GM18867 (cell line): ENCODE results near the gene BOD1L2.

ENCODE experiments used
- ATAC-seq: cut with Tn5 transposase; IDR thresholded peaks from one replicate; pipeline ENCODE4 v1.9.1; 2021; ENCODE audit warnings: mild to moderate bottlenecking, moderate library complexity; ENCODE audit not compliant: unreplicated experiment

Gene BOD1L2

GRCh38 chr18:57146956-57147636, at the start of gene BOD1L2:
TSS of gene BOD1L2 (plus strand) at chr18:57147087. CDS start at chr18:57147313, 226 bp downstream.
- ATAC-seq = no peak

DNA sequence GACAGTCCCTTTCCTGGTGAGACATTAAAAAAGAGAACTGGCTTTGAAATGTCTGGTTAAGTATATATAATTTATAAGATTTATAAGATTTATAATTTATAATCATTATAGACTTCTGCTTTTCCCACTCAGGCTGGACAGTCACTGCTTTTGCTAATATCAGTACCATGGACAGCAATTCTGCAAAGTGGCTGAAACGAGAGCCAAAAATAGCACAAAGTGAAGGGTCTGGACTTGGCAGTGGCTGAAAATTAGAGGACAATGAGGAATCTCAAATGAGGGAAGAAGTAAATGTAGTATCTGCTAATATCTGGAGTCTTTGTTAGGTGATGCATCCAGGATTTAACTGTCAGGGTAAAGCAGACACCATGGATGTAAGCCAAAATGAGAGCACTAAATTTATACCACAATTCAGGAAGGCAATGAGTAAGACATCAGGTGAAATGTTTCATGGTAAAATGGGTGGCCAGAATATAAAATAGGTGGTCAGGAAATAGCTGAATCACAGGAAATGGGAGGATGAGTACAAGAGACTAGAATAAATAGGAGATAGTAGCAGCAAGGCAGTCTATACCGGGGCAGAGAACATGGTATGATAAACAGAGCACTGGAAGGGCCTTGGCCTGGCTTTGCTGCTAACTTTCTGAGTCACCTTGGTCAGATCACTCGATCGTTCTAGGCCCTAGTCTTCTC, 39.6 kb upstream of the BOD1L2 start:
- no peak for ATAC-seq

GRCh38 chr18:57110290-57110689, 36.6 kb upstream of the BOD1L2 start:
- ATAC-seq = no peak

GRCh38 chr18:57113799-57114420, 33.0 kb upstream of the BOD1L2 start:
- ATAC-seq = no peak

GRCh38 chr18:57116598-57117132, 30.2 kb upstream of the BOD1L2 start:
- ATAC-seq = no peak

GRCh38 chr18:57121542-57122112, 25.3 kb upstream of the BOD1L2 start:
- ATAC-seq = no peak

DNA sequence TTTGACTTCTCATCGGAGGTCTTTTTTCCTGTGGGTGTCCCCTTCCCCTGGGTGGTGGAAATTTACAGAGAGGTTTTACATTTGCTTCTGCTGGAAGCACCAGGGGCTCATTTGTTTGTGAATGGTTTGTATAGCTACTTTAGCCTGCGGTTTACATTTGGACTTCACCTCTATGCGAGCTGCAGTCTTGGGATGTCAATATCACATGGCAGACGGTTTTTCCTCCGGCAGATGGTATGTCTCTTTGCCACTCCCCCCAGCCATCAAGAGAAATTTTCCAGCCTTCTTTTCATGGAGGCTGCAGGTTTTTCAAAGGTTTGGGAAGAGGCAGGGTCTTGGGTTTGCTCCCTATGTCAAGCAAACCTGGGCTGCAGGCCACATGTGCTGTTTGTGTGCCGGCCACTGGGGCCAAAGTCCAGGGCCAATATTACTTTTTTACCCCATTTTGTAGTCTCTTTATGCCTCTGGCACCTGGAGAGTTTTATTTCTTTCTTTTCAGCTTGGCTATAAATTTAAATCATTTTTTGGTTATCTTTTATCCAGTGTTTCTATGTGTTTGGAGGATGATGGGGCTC, 23.9 kb upstream of the BOD1L2 start:
- no peak for ATAC-seq

DNA sequence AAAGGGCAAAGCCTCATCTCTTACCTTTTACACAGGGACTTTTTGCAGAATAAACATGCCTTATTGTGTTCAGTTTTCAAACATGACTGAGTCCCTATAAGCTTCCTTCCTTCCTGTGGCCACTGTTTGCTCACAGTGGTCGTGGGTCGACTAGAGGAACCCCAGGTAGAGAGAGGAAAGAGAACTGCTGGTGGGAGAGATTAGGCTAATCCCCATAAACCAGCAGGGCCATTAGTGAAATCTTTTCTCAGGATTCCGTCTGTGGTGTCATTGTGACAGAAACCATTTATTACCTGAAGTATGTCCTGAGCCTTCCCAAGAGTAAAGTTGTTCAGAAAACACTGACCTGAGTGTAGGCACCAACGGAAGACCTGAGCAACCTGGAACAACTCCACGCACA, 21.3 kb upstream of the BOD1L2 start:
- no peak for ATAC-seq

DNA sequence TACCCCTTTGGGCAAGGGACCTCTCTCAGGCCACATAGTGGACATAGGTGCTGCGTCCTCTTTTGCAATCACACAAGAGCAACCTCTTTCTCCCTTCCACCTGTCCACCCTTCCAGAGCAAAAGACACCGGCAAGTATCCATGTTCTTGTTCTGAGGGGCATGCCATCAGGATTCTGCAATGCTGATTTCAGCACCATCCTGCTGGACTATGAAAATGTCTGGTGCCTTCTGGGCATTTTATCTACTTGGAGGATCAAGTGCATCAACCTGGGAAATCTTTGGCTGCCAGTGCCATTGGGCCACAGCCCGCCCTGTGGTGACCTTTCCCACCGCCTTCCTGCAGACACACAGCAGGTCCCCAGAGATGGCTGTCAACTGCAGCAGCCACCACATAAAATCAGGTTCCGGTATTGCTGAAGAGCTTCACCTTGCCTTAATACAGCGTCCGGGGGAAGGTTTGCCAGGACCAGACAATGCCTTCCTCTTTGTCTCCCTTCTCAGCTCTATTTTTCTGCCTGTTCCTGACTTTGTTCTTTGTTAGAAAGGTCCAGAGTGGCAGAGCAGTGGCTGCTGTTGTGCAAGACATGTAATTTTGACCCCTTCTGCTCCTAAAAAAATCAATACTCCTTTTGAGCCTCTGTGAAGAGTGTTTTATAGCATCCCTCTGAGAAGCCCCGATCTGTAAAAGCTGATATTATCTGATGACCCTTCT, 18.5 kb upstream of the BOD1L2 start:
- no peak for ATAC-seq

GRCh38 chr18:57131101-57131500, 15.8 kb upstream of the BOD1L2 start:
- no peak for ATAC-seq

GRCh38 chr18:57131782-57132181, 15.1 kb upstream of the BOD1L2 start:
- ATAC-seq = no peak

DNA sequence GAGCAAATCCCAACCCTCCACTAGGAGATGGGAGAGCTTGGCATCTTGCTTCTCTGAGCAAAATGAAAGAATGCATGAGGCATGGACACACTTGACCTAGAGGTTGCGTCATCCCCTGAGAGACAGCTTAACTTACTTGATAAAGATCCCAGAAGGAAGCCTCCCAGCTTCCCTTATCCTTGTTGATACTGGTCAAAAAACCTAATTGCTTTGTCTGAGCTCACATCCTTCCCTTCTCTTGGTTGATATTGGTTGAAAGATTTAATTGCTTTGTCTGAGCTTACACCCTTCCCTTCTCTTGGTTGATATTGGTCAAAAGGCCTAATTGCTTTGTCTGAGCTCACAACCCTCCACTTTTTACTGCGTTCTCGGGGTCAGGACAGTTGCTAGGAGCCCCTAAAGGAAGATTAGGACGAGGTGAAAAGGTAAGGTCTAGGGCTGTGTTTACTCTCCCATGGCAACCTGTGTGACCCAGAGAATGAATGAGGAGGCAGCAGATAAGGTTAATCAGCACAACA, 12.2 kb upstream of the BOD1L2 start:
- ATAC-seq = no peak

DNA sequence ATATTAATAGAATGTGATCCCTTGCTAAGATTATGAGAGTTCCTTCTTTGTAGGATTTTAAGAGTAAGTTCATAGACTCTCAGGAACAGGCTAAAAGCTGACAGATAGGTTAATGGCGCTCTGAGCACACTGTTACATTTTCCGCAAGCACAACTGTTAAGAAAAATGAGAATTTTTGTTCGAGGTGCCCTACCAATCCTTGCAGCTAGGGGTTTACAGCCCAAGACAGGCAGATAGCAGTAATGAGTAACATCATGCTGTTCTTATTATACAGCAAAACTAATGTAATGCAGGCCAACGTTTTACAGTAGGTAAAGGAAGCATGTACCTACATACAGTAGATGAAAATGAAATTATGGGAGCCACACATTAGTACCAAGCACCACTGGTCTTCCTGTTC, 11.2 kb upstream of the BOD1L2 start:
- ATAC-seq = no peak

DNA sequence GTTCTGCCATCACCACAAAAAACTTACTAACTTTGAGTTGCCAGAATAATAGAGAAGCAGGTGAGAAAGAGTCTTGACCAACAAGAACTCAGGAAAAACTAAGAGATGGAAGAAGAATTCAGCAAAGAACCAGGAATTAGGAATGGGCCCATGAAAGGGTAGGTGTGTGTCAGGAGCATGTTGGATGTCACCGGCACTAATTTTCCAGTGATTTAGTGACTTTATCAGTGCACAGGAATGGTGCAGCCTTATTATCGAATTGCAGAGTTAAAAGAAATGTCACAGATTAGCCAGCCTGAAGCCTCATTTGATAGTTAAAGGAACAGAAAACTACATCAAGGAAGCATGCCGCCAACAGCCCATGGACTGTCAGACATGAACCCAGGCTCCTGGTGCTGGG, 9.0 kb upstream of the BOD1L2 start:
- no peak for ATAC-seq

DNA sequence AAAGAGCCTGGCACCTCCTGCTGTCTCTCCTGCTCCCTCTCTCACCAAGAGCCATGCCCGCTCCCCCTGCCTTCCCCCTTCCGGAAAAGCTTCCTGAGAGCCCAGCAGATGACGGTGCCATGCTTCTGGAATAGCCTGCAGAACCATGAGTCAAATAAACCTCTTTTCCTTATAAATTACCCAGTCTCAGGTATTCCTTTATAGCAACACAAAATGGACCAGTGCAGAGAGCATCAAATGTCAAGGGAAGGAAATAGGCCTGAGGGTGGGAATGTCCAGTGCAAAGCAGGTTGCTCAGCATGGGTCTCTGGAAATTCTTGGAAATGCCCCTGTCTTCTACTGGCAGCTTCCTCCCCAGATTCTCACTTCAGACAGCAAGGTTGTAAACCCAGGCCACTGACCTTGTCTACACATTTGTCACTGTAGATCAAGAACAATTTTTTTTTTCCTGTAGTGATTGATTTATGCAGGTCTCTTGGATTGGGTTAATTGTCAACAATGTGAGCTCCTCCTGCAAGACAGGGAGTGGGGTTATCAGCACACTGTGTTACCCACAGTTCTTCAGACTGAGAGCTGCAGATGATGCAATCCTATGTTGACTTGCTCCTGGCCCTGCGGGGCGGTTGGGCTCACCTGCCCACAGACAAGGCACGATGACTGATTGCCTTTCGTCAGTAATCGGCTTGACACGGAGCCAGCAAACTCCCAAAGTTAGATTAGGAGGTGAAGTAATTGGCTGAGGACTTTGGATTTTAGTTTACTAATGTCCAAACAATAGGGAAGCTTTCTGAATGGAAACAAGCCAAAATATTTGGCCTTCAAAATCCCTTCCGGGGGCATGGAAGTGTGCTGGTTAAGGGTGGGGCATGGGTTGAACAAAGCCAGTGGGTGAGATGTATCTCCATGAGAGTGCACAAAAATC, 5.4 kb upstream of the BOD1L2 start:
- no peak for ATAC-seq

- ATAC-seq = no peak
Measured at GRCh38 chr18:57142324-57142723, 4.6 kb upstream of the BOD1L2 start.

- ATAC-seq = no peak
Measured at GRCh38 chr18:57143265-57143664, 3.6 kb upstream of the BOD1L2 start.

GRCh38 chr18:57148263-57148662, 1.4 kb downstream of the BOD1L2 start:
- ATAC-seq = peak; percentile 53

DNA sequence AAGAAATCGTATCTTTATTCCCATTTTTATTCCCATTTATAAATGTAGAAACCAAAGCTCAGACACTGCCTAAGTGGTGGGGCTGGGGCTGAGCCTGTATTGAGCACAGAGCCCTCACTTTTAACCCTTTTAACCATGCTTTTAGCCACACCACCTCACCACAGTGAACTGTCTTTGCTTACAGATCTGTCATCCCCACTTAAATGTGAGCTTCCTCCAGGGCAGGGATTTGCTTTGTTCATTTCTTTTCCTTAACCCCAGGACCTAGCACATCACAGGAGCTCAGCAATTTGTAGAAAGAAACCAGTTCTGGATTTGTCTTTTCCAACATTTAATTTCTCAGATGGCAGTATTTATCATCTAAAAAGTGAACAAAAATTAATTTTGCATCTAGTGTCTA, 2.2 kb downstream of the BOD1L2 start:
- no peak for ATAC-seq
